ENCODE results near the gene DNHD1. TPM values are rescaled to one million over a fixed set of nuclear protein-coding genes. Genes with fewer than 3 reads are reported as not detected.
A peak's percentile ranks its signal among the peaks of the same experiment; 100 is the strongest.

Gene DNHD1
- total RNA-seq, 1 donor from 2014 or later, result 5.0 TPM

DNA sequence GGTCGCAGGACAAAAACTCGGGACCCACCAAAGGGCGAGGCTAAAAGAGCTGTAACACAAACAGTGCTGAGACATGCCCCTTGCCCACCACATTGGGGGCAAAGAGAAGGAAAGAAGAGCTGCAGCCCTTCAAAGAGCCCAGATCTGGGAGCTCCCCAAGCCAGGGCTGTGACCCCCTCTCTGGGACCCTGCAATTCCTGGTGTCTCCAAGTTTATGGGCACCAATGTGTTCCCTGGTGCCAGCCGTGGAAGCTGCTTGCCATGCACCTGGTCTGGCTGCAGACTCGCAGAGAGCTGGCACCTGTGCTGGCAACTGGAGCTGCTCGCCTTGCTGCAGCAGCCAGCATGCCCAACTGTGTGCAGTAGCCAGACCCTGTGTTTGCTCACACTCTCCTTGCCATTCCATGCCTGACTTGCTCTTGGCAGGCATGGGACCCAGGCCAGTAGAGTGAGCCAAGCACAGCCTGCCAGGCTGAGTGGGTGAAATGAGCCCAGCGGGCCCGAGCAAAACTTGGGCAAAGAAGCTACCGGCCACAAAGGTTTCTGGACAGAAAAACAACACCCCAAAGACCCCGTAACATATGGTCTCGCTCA lies 90.4 kb downstream of the DNHD1 start:
- peaks cover 28% of the 10 kb centered on the region for H3F3A ChIP-seq (ENCODE audit: low read depth)
- Mint-ChIP-seq H3K9me3 (peaks cover 24% of the 10 kb centered on the region), H3K4me1 (peaks cover 8% of the 10 kb centered on the region), H3K36me3 (peaks cover 10% of the 10 kb centered on the region), H3K27ac (no peak overlapping the region), H3K4me3 (no peak overlapping the region), H3K27me3 (ENCODE audit: insufficient read depth, low read depth) (no peaks in the 10 kb centered on the region)
- TF ChIP-seq EZH2 (IDR thresholded peaks at IDR 0.05) (no peak), CTCF (IDR thresholded peaks at IDR 0.05) (no peak), EZH2phosphoT487 (IDR thresholded peaks at IDR 0.05) (no peak)
- no peak overlapping the region for H3K9ac ChIP-seq
- H3K79me2 ChIP-seq (ENCODE audit: low read depth), result no peaks in the 10 kb centered on the region
- H3K27ac ChIP-seq, result peak overlapping the region; percentile 59
- H3K4me3 ChIP-seq, result peak overlapping the region; percentile 29
- H3K4me2 ChIP-seq, result peak overlapping the region; percentile 78
- no peaks in the 10 kb centered on the region for H4K20me1 ChIP-seq (ENCODE audit: low read depth)
- H3K9me3 ChIP-seq (ENCODE audit: low read depth), result peaks cover 12% of the 10 kb centered on the region
- peak overlapping the region; percentile 96 for H2AFZ ChIP-seq (replicated peaks)
- H3K4me1 ChIP-seq, result peaks cover 22% of the 10 kb centered on the region
- peaks cover 5% of the 10 kb centered on the region for H3K36me3 ChIP-seq
- H3K27me3 ChIP-seq, result no peaks in the 10 kb centered on the region
- DNase-seq (ENCODE audit: low spot score), result no peak

DNA sequence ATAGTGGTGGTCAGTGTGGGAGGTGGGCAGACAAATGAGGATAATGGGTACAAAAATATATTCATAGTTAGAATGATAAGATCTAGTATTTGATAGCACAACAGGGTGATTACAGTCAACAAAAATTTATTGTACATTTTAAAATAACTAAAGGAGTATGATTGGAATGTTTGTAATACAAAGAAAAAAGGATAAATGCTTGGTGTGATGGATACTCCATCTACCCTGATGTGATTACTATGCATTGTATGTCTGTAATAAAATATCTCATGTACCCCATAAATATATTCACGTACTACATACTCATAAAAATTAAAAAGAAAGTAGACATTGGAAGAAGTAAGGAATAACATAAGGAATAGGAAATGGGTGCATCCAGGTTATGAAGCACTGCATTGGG lies 90.9 kb downstream of the DNHD1 start:
- H3K4me3 Mint-ChIP-seq, result no peak overlapping the region
- H3K36me3 Mint-ChIP-seq, result peaks cover 8% of the 10 kb centered on the region
- H3K27ac Mint-ChIP-seq, result no peak overlapping the region
- Histone ChIP-seq H3K4me1 (peaks cover 22% of the 10 kb centered on the region), H3K36me3 (peaks cover 5% of the 10 kb centered on the region), H3K9me3 (ENCODE audit: low read depth) (peaks cover 7% of the 10 kb centered on the region), H2AFZ (replicated peaks) (no peak overlapping the region), H3K9ac (no peak overlapping the region), H3K4me3 (no peak overlapping the region), H3K79me2 (ENCODE audit: low read depth) (no peaks in the 10 kb centered on the region), H3F3A (ENCODE audit: low read depth) (peaks cover 28% of the 10 kb centered on the region), H3K27me3 (no peaks in the 10 kb centered on the region), H4K20me1 (ENCODE audit: low read depth) (no peaks in the 10 kb centered on the region), H3K4me2 (peak overlapping the region; percentile 78), H3K27ac (peak overlapping the region; percentile 59)
- H3K27me3 Mint-ChIP-seq (ENCODE audit: insufficient read depth, low read depth), result no peaks in the 10 kb centered on the region
- H3K4me1 Mint-ChIP-seq, result peaks cover 8% of the 10 kb centered on the region
- TF ChIP-seq EZH2phosphoT487 (IDR thresholded peaks at IDR 0.05) (no peak), CTCF (IDR thresholded peaks at IDR 0.05) (no peak), EZH2 (IDR thresholded peaks at IDR 0.05) (no peak)
- no peak for DNase-seq (ENCODE audit: low spot score)
- peaks cover 20% of the 10 kb centered on the region for H3K9me3 Mint-ChIP-seq

- Histone ChIP-seq H3K9me3 (ENCODE audit: low read depth) (no peaks in the 10 kb centered on the region), H2AFZ (replicated peaks) (no peak overlapping the region), H3K4me3 (no peak overlapping the region), H3K9ac (no peak overlapping the region), H3K4me2 (no peak overlapping the region), H3K27me3 (no peaks in the 10 kb centered on the region), H4K20me1 (ENCODE audit: low read depth) (no peaks in the 10 kb centered on the region), H3K4me1 (peaks cover 9% of the 10 kb centered on the region), H3K36me3 (peaks cover 5% of the 10 kb centered on the region), H3K79me2 (ENCODE audit: low read depth) (no peaks in the 10 kb centered on the region), H3F3A (ENCODE audit: low read depth) (peaks cover 13% of the 10 kb centered on the region), H3K27ac (no peak overlapping the region)
- TF ChIP-seq CTCF (IDR thresholded peaks at IDR 0.05) (no peak), EZH2phosphoT487 (IDR thresholded peaks at IDR 0.05) (no peak), EZH2 (IDR thresholded peaks at IDR 0.05) (no peak)
- no peak overlapping the region for H3K4me3 Mint-ChIP-seq
- no peak for DNase-seq (ENCODE audit: low spot score)
- H3K9me3 Mint-ChIP-seq, result no peaks in the 10 kb centered on the region
- peaks cover 10% of the 10 kb centered on the region for H3K4me1 Mint-ChIP-seq
- H3K27me3 Mint-ChIP-seq (ENCODE audit: insufficient read depth, low read depth), result no peaks in the 10 kb centered on the region
- H3K36me3 Mint-ChIP-seq, result peaks cover 13% of the 10 kb centered on the region
- no peak overlapping the region for H3K27ac Mint-ChIP-seq
Observed at GRCh38 chr11:6594142-6594768, 97.2 kb downstream of the DNHD1 start.

Measured in neural progenitor cell (in vitro differentiated cells).